H1 (cell line): ENCODE data around the gene ZFAND2B. TPM values are rescaled to one million over a fixed set of nuclear protein-coding genes. Genes with fewer than 3 reads are reported as not detected.

Experiments used
- CTCF ChIA-PET: fragments of 300-600 bp; sonication (Branson Sonifier 250); formaldehyde crosslinking; loops from one replicate; lab custom pipeline; 2021; ENCODE audit not compliant: partially characterized antibody; lab: Charles Lee
- POLR2A ChIA-PET: fragments of 300-600 bp; sonication (Branson Sonifier 250); formaldehyde crosslinking; loops from one replicate; lab custom pipeline; 2021; ENCODE audit warnings: inconsistent platforms; ENCODE audit not compliant: partially characterized antibody; lab: Charles Lee
- DNase-seq, 2 experiments: peaks; one replicate each; pipeline versions ENCODE4 v3.0.0 to v3.0.0-alpha.2; 2010 to 2022; ENCODE audit warnings: low spot score in 2 of 2, low read depth in 1 of 2, mixed read lengths in 1 of 2
- FAIRE-seq: peaks from 2 replicates; lab custom pipeline; 2011; peaks lifted over from hg19 to GRCh38; lab: Jason Lieb, UNC
- H2AFZ ChIP-seq: 2 replicates; pipeline ENCODE4 v1.8.1; 2012; ENCODE audit warnings: low read length, inconsistent platforms
- H2AK5ac ChIP-seq: 2 replicates; pipeline ENCODE4 v1.6.1; 2013; ENCODE audit warnings: low read depth, low read length
- H2BK120ac ChIP-seq: replicated peaks from 2 replicates; pipeline ENCODE3; 2013; ENCODE audit warnings: low read depth, low read length, inconsistent platforms
- H2BK12ac ChIP-seq: 2 replicates; pipeline ENCODE4 v1.6.1; 2013; ENCODE audit warnings: low read depth, low read length
- H2BK15ac ChIP-seq: 2 replicates; pipeline ENCODE4 v1.6.1; 2013; ENCODE audit warnings: low read length
- H2BK20ac ChIP-seq: 2 replicates; pipeline ENCODE4 v1.6.1; 2013; ENCODE audit warnings: low read length
- H2BK5ac ChIP-seq: 2 replicates; pipeline ENCODE4 v1.6.1; 2013; ENCODE audit warnings: low read depth, low read length
- H3K14ac ChIP-seq: 2 replicates; pipeline ENCODE4 v1.6.1; 2013; ENCODE audit warnings: inconsistent platforms; ENCODE audit not compliant: insufficient read length
- H3K18ac ChIP-seq: 2 replicates; pipeline ENCODE4 v1.6.1; 2013; ENCODE audit warnings: low read length; ENCODE audit errors: extremely low read depth
- H3K23ac ChIP-seq: 2 replicates; pipeline ENCODE4 v1.6.1; 2013; ENCODE audit warnings: inconsistent platforms; ENCODE audit not compliant: insufficient read length
- H3K23me2 ChIP-seq: 2 replicates; pipeline ENCODE4 v1.6.1; 2013; ENCODE audit warnings: low read depth, low read length
- H3K27ac ChIP-seq: 2 replicates; pipeline ENCODE4 v1.6.1; 2011; ENCODE audit warnings: low read depth, low read length, inconsistent platforms
- H3K27me3 ChIP-seq, 4 experiments: replicated peaks in 1 of 4; 1 replicate in 1 of 4; 2 replicates in 3 of 4; pipeline versions ENCODE4 v1.6.1 to v1.8.1; 2011 to 2013; ENCODE audit warnings: low read length in 3 of 4, mild to moderate bottlenecking in 3 of 4, inconsistent platforms in 2 of 4, mixed read lengths in 2 of 4, moderate library complexity in 1 of 4; ENCODE audit not compliant: control insufficient read depth in 3 of 4, insufficient read depth in 3 of 4; ENCODE audit errors: extremely low read depth in 1 of 4
- H3K36me3 ChIP-seq, 4 experiments: 2 replicates each; pipeline versions ENCODE4 v1.6.1 to v1.8.1; 2011 to 2013; ENCODE audit warnings: mild to moderate bottlenecking in 4 of 4, low read length in 3 of 4, moderate library complexity in 2 of 4, control low read depth in 1 of 4, inconsistent platforms in 1 of 4; ENCODE audit not compliant: insufficient read depth in 4 of 4, control insufficient read depth in 2 of 4
- H3K4ac ChIP-seq: replicated peaks from 2 replicates; pipeline ENCODE3; 2013; ENCODE audit warnings: low read length, low read depth, mixed read lengths, inconsistent platforms; ENCODE audit not compliant: insufficient read length
- H3K4me1 ChIP-seq, 4 experiments: replicated peaks in 1 of 4; 1 replicate in 1 of 4; 2 replicates in 3 of 4; pipeline versions ENCODE4 v1.6.1 to v1.8.1; 2011 to 2013; ENCODE audit warnings: low read length in 3 of 4, inconsistent platforms in 2 of 4, mixed read lengths in 1 of 4; ENCODE audit not compliant: insufficient read depth in 4 of 4, control insufficient read depth in 3 of 4
- H3K4me2 ChIP-seq, 2 experiments: 2 replicates each; pipeline versions ENCODE4 v1.6.1 to v1.8.1; 2011 to 2013; ENCODE audit warnings: low read depth in 2 of 2, low read length in 2 of 2, control low read depth in 1 of 2, inconsistent platforms in 1 of 2, mild to moderate bottlenecking in 1 of 2; ENCODE audit not compliant: insufficient read depth in 1 of 2
- H3K4me3 ChIP-seq, 4 experiments: fragments of 200-600, 300-600 bp in 1 of 4; sonication (generic), shearing (Covaris generic), sonication (Bioruptor Twin) in 1 of 4; 2 replicates each; pipeline versions ENCODE4 v1.5.1 to v1.8.1; 2011 to 2016; ENCODE audit warnings: low read length in 4 of 4, low read depth in 3 of 4, control low read depth in 2 of 4, inconsistent platforms in 2 of 4, mild to moderate bottlenecking in 2 of 4, mixed read lengths in 1 of 4, moderate library complexity in 1 of 4; ENCODE audit not compliant: insufficient read depth in 2 of 4; ENCODE audit errors: extremely low read depth in 1 of 4
- H3K56ac ChIP-seq: replicated peaks from 2 replicates; pipeline ENCODE3; 2013; ENCODE audit warnings: low read depth, mild to moderate bottlenecking, mixed read lengths, low read length, inconsistent platforms; ENCODE audit not compliant: insufficient read length
- H3K79me1 ChIP-seq: 2 replicates; pipeline ENCODE4 v1.6.1; 2013; ENCODE audit warnings: low read depth, low read length, control low read depth
- H3K79me2 ChIP-seq, 2 experiments: 2 replicates each; pipeline versions ENCODE4 v1.6.1 to v1.8.1; 2012 to 2013; ENCODE audit warnings: low read length in 2 of 2, mild to moderate bottlenecking in 2 of 2, inconsistent platforms in 1 of 2; ENCODE audit not compliant: insufficient read depth in 2 of 2, control insufficient read depth in 1 of 2
- H3K9ac ChIP-seq, 4 experiments: replicated peaks in 1 of 4; 1 replicate in 1 of 4; 2 replicates in 3 of 4; pipeline versions ENCODE4 v1.6.1 to v1.8.1; 2011 to 2013; ENCODE audit warnings: low read depth in 3 of 4, low read length in 3 of 4, control low read depth in 2 of 4, mild to moderate bottlenecking in 2 of 4, moderate library complexity in 2 of 4, inconsistent platforms in 1 of 4; ENCODE audit errors: extremely low read depth in 1 of 4
- H3K9me3 ChIP-seq, 2 experiments: 2 replicates each; pipeline versions ENCODE4 v1.6.1 to v1.8.1; 2012 to 2013; ENCODE audit warnings: mild to moderate bottlenecking in 2 of 2, moderate library complexity in 2 of 2, control low read depth in 1 of 2, inconsistent platforms in 1 of 2, low read depth in 1 of 2, low read length in 1 of 2, mixed read lengths in 1 of 2; ENCODE audit not compliant: insufficient read depth in 2 of 2
- H4K20me1 ChIP-seq, 2 experiments: replicated peaks in 1 of 2; 2 replicates each; pipeline versions ENCODE3 to v1.8.1; 2011 to 2013; ENCODE audit warnings: inconsistent platforms in 2 of 2, low read length in 2 of 2, mild to moderate bottlenecking in 1 of 2; ENCODE audit not compliant: insufficient read depth in 2 of 2, control insufficient read depth in 1 of 2
- H4K5ac ChIP-seq: 2 replicates; pipeline ENCODE4 v1.6.1; 2013; ENCODE audit warnings: low read length, low read depth, mixed read lengths, inconsistent platforms; ENCODE audit not compliant: insufficient read length
- H4K8ac ChIP-seq: 2 replicates; pipeline ENCODE4 v1.8.0; 2013; ENCODE audit warnings: mild to moderate bottlenecking, moderate library complexity, low read length, inconsistent platforms; ENCODE audit not compliant: insufficient read depth; ENCODE audit errors: extremely low read depth
- H4K91ac ChIP-seq: replicated peaks from 2 replicates; pipeline ENCODE3; 2013; ENCODE audit warnings: low read length, mixed read lengths, inconsistent platforms; ENCODE audit not compliant: insufficient read length
- GTF2F1 ChIP-seq: IDR thresholded peaks from 2 replicates; pipeline ENCODE4 v1.6.1; 2012; ENCODE audit warnings: low read depth, low read length, improper control_type of control experiment, borderline replicate concordance
- POLR2AphosphoS5 ChIP-seq: IDR thresholded peaks from 2 replicates; pipeline ENCODE4 v1.6.1; 2011; ENCODE audit warnings: low read depth, low read length
- RBBP5 ChIP-seq: IDR thresholded peaks from 2 replicates; pipeline ENCODE4 v1.7.1; 2012; ENCODE audit warnings: low read depth, mild to moderate bottlenecking, inconsistent platforms, low read length, moderate library complexity, borderline replicate concordance
- WGBS, 2 experiments: shearing (Covaris generic) in 1 of 2; methylation state at CpG; one replicate each; pipeline versions ENCODE4 v1.1.6 to v1.1.7; 2013 to 2015; ENCODE audit warnings: low lambda C conversion rate in 2 of 2, mixed read lengths in 2 of 2, inconsistent platforms in 1 of 2, low coverage in 1 of 2, missing lambda C conversion rate in 1 of 2; ENCODE audit not compliant: insufficient replicate concordance in 2 of 2, insufficient coverage in 1 of 2, insufficient read length in 1 of 2; ENCODE audit errors: extremely low coverage in 1 of 2, missing lambda C conversion rate in 1 of 2; 5-methylcytosine and 5-hydroxymethylcytosine counted together
- polyA plus RNA-seq, 7 experiments: library from polyadenylated mRNA; depleted of rRNA in 3 of 7; stranded (reverse) in 5 of 7; unstranded in 2 of 7; fragments of >200 nt in 5 of 7; fragments of 200-250 nt in 2 of 7; gene quantifications; 1 replicate in 5 of 7; 2 replicates in 1 of 7; 4 replicates in 1 of 7; pipeline versions ENCODE4 v1.2.1 to v1.2.3, GENCODE V29; 2011 to 2013; ENCODE audit warnings: missing spikeins in 2 of 7, mixed read lengths in 2 of 7
- total RNA-seq: library from RNA; stranded (reverse); fragmentation: NEBNext Ultra II Directional; extraction: Animal tissue kit (Norgen Biotek cat#: 25700); gene quantifications from 2 replicates; pipeline ENCODE4 v1.2.1, GENCODE V29; 2021

Gene ZFAND2B
- total and polyA plus RNA-seq, 2 of the 8 experiments (the other 6 are each of a cell fraction or from before 2014, with no cell fraction given), result 16.0 to 17.9 TPM

GRCh38 chr2:219175486-219175885, 31.1 kb upstream of the ZFAND2B start:
- Histone ChIP-seq H2BK15ac (no peak overlapping the region), H3K4ac (no peak overlapping the region), H2BK120ac (no peak overlapping the region), H3K79me1 (peaks cover 6% of the 10 kb centered on the region), H3K4me1 (peaks cover 0 to 13% (median 6%) of the 10 kb centered on the region in 4 experiments; a peak in 6 of 7 replicates), H2AFZ (no peak overlapping the region), H3K9ac (no peak overlapping the region), H3K27ac (no peak overlapping the region), H3K36me3 (peaks cover 0 to 9% (median 4%) of the 10 kb centered on the region in 4 experiments; a peak in 3 of 8 replicates), H3K18ac (no peak overlapping the region), H3K4me3 (peak overlapping the region in 2 of 4 experiments; percentile 78 to 89; a peak in 3 of 8 replicates), H2AK5ac (no peak overlapping the region), H3K79me2 (peaks cover 0 to 8% of the 10 kb centered on the region in 2 experiments; a peak in 1 of 4 replicates), H3K14ac (no peak overlapping the region), H3K23me2 (peaks cover 11% of the 10 kb centered on the region; the same call in 1 of the 2 replicates), H3K56ac (no peak overlapping the region), H3K27me3 (no peaks in the 10 kb centered on the region), H2BK12ac (no peak overlapping the region), H3K23ac (no peak overlapping the region), H2BK20ac (no peak overlapping the region), H4K91ac (no peak overlapping the region), H3K4me2 (peak overlapping the region; percentile 82 to 89; a peak in 3 of 4 replicates), H4K8ac (no peak overlapping the region), H4K5ac (no peak overlapping the region), H3K9me3 (no peaks in the 10 kb centered on the region), H4K20me1 (peaks cover 0 to 4% of the 10 kb centered on the region in 2 experiments), H2BK5ac (no peak overlapping the region)
- TF ChIP-seq GTF2F1 (no peak), POLR2AphosphoS5 (no peak), RBBP5 (no peak)
- DNase-seq, result no peak
- POLR2A ChIA-PET, result interaction anchor here (0.6 to 3.0 kb wide), 8 partner anchors 11 to 104 kb away, joined by 3 to 21 read pairs (median 6); partner anchors contain the start of genes ABCB6, ANKZF1, ATG9A and DNAJB2
- FAIRE-seq, result no peak
- CTCF ChIA-PET, result interaction anchor here (0.6 to 8.3 kb wide), 16 partner anchors 9 to 176 kb away, joined by 3 to 71 read pairs (median 6); partner anchors contain the start of genes DNAJB2, NHEJ1 and ZFAND2B
- 81% methylated on average over 6 of the region's 7 CpGs; no CpG with 5 or more reads in 1 of the 2 experiments for WGBS, 2 experiments
